T-helper 2 cell (primary cell): ENCODE data around the gene SV2C.

Experiments used
- DNase-seq, 5 experiments: peaks; one replicate each; pipeline versions ENCODE4 v3.0.0 to v3.0.0-alpha.2; 2012 to 2022

Gene SV2C

GRCh38 chr5:76386360-76386759 is 303.2 kb downstream of the SV2C start:
- no peak for DNase-seq

GRCh38 chr5:76388236-76388635 is 305.1 kb downstream of the SV2C start:
- DNase-seq: no peak

- DNase-seq: no peak
Observed at GRCh38 chr5:76388791-76389512, 305.8 kb downstream of the SV2C start.

GRCh38 chr5:76389513-76390154 is 306.5 kb downstream of the SV2C start:
- DNase-seq: no peak

DNA sequence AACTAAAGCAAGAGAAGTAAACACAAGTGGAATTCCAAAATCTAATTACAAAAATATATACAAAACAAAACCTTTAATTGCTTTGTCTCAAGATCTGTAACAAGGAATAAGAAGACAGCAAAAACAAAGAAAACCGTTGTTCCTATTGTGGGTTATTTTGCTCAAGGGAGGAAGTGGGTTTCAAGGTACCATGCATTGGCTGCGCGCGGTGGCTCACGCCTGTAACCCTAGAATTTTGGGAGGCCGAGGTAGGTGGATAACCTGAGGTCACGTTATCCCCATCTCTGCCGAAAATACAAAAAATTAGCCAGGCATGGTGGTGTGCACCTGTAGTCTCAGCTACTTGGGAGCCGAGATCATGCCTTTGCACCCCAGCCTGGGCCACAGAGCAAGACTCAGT is 307.8 kb downstream of the SV2C start:
- peak in 1 of 5 experiments; percentile 80 for DNase-seq

GRCh38 chr5:76393035-76393680 is 310.0 kb downstream of the SV2C start:
- peak in 1 of 5 experiments; percentile 77 for DNase-seq

DNA sequence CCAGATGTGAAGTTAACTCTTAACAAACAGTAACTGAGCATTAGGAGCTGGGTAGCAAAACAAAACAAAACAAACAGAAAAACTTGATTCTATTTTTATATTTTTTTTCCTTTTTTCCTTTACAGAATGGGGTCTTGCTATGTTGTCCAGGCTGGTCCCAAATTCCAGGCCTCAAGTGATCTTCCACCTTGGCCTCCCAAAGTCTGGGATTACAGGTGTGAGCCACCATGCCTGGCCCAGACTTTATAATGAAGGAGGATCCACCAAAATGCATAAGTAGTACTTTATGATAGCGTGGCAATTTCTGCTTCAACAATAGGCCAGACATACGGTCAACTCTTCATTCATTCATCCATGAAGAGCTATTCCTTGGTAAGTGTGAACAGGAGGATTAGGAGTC is 314.0 kb downstream of the SV2C start:
- DNase-seq: no peak

GRCh38 chr5:76399268-76399667 is 316.1 kb downstream of the SV2C start:
- DNase-seq: no peak

DNA sequence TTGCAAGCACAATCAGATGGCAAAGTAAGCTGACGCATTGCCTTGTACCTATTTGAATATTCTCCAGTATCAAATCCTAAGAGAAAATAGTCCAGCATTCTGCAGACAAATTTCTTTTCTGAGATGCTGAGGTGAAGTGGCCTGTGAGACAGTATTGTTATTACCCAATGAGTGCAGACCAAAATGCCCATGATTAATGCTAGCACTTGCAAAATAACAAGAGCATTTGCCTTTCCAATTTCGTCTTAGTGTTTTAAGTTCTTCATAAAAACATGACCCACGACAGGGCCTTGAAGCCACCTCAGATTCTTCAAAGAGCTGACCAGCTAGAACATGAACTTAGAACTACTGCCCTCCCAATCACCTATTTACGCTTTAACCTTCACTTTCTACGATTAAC is 317.3 kb downstream of the SV2C start:
- no peak for DNase-seq

DNA sequence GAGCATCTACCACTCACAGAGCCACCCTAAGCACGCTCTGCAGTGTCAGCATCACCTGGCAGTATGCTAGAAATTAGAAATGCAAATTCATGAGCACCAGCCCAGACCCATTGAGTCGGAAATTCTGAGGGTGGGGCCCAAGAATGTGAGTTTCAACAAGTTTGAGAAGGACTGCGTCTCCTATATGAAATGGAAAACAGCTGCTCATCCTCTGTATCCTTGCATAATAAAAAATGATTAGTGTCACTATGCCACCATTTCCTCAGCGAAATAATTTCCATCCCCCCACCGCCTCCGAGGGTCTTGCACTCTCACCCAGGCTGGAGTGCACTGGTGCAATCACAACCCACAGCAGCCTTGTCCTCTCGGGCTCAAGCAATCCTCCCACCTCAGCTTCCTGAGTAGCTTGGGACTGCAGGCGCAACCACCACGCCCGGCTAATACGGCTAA is 318.6 kb downstream of the SV2C start:
- DNase-seq: peak in 2 of 5 experiments; percentile 6 to 45

- DNase-seq: peak; percentile 50 to 98 (median 78)
Observed at GRCh38 chr5:76402251-76402885, 319.2 kb downstream of the SV2C start.

GRCh38 chr5:76402886-76403765 is 319.9 kb downstream of the SV2C start, which contains the start of gene IQGAP2:
Gene IQGAP2, plus strand, starts transcription at chr5:76403285. Its CDS starts 261 bp downstream, at chr5:76403546.
- DNase-seq: peak; percentile 62 to 94 (median 73)
